Measurements from ENCODE around the gene SRCIN1.

SRCIN1 gene

DNA sequence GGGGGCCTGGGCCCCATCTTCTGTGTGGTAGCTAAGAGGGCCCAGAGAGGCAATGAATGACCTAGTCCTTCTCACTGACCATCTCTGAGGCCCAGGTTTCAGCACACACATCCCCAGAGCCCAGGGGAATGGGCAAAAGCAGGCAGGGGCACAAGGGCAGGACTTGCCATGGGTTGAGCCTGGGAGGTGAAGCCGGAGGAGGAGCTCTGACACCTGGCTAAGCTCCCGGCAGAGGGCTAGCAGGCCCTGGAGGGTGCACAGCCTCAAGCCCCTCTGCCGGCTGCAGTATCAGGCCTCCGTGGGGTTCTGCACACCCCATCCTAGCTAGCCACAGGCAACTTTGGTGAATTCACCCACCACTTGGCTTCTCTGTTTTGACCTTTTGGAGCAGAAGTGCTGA lies 5.3 kb downstream of the SRCIN1 start:
- DNase-seq (ENCODE audit: low spot score): no peak

DNA sequence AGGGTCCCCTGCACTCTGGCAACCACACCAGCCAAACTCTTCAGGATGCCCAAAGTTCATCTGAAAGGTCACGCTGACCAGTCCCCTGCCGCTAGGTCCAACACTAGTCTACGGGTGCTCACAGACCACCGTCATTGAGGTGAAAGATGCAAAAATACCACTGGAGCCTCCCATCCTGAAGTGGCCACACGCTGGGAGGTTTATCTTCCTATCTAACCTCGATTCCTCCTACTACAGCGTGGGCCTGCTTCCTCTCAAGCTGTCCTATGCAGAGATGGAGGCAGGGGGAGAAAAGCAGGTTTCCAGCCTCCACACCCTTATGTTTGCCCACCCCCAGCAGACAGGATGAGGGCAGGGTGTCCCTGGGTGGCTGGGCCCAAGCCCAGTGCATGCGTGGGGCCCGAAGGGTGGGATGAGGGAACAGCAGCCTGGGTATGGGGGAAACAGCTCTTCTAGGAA lies 6.3 kb downstream of the SRCIN1 start:
- DNase-seq (ENCODE audit: low spot score): peak; percentile 67

DNA sequence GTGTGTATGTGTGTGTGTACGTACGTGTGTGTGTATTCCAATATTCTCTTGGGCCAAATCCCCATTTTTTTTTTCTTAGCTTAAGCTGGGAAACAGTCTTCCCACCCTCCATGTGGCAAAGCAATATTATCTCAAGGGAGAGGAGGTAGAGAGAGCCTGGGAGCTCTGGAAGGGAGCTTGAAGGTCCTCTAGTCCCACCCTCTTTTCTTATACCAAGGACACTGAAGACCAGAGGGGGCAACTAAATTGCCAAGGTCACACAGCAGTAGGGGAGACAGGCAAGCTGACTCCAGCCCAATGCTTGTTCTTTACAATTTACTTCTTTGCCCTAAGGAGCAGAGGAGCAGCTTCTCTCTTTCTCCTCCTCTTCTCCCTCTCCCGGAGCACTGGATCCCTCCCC lies 6.8 kb downstream of the SRCIN1 start:
- DNase-seq (ENCODE audit: low spot score): no peak

DNA sequence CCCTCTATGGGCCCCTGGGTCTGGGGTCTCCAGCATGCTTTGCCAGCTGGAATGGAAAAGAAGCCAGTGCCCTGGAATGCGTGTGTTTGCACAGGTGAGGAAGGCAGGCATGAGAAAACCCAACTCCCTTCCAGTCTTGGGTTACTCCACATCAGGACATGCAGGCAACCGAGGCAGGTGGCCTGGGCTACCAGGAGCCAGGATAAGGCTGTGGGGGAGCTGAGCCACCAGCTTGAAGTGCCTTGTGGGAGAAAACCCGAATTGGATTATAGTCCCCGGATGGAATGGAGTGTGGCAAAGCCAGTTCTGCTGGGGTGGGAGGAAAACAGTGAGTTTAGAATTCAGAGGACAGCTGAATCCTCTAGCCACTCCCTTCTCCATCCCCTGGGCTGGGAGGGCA lies 7.2 kb downstream of the SRCIN1 start:
- peak; percentile 95 for DNase-seq (ENCODE audit: low spot score)

DNA sequence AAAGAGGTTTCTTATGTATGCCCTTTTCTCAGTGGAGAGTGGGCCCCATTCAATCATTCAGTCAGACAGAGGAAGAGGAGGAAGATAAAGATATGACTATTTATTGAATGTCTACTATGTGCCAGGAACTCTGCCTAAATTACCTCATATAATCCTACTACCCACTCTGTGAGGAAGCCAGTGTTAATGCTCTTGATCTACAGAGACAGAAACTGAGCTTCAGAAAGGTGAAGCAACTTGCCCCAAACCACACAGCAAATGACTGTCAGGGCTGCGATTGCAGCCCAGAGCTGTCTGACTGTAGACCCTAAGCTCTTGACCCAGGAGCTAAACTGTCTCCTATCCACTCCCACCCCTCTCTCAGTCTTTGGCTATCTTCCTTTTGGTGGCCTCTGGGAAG lies 8.4 kb downstream of the SRCIN1 start:
- no peak for DNase-seq (ENCODE audit: low spot score)

DNA sequence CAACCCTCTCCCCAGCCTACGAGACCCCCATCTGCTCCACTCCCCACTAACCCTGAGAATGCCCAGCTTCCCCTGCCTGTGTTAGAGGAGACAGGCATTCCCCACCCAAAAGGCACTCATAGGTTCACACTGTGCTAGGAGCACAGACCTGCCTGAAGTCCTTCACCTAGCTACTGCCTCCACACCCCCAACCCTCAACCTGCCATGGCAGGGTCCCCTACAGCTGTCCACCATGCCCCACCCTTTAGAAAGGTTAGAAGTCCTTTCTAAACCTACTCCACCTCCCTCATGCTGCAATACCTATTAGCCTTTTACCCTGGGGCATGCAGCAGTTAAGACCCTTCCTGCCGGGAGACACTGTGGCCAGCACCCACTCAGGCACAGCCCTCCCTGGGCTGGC lies 9.1 kb downstream of the SRCIN1 start:
- DNase-seq (ENCODE audit: low spot score): no peak

DNA sequence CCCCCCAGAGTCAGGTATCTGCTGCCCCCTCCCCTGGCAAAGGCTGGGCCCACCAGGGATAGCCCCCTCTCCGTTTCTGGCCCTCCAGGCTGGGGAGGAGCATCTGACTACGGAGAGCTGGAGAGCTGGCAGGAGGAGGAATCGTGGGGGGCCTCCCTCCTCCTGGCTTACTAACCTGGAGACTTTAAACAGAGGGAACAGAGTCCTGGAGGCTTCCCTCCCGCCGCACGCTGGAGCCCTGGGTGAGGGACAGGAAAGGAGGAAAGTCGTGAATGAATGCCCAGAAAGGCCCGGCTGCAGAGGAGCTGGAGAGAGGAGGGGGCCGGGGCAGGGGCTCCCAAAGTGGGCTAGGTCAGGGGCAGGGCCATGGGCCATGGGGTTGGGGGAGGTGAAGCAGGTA lies 9.9 kb downstream of the SRCIN1 start:
- no peak for DNase-seq (ENCODE audit: low spot score)

DNA sequence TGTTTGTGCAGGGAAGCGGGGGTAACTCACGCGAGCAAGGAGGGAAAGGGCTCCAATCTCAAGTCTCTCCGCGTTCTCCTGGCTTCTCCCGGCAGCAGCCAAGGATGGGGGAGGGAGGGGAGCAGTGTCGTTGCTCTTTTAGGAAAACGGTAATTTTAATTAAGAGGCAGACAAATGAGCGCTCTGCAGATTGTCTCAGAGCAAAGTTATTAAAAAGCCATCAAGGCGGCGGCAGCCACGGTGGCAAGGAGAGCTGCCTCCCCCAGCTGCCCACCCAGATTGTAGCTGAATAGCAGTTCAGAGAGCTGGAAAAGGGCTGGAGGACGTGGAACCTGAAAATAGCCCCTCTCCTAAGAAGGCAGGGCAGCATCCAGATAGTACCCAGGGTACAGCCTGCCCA lies 11.6 kb downstream of the SRCIN1 start:
- DNase-seq (ENCODE audit: low spot score): no peak

DNA sequence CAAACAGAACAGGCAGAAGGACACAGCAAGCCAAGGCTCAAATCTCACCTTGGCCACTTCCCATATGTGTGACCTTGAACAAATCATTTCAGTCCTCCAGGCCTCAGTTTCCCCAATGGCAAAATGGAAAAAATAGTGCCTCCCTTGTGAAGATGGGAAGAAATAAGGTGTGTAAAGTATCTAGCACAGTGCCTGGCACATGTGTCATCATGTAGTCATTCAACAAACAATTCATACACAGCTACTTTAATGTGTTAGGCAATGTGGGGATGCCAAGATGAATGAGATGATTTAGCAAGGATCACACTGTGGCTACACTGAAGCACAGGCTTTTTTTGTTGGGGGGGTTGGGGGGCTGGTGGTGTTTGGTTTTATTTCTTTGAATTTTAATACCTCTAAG lies 13.3 kb downstream of the SRCIN1 start:
- no peak for DNase-seq (ENCODE audit: low spot score)

DNA sequence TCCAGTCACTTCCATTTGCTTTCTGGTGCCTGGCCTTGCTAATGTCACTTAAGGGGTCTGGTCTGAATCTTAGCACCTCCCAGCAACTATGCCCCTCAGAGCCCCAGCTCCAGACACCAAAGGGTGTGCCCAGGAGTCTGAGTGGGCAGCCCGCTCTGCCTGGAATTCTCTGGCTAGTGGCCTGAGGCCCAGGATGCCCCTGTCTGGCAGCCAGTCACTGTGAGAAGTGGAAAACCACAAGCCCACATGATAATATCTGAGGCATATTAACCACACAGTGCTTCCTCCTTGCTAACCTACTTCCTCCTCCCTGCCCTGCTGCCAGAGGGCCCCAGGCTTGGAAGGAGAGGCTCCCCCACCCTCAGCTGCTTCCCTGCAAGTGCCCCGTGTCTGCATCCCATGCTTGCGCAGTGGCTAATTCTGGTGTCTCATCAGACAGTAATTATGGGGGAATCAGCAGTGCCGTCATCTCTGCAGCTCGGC lies 14.0 kb downstream of the SRCIN1 start:
- DNase-seq (ENCODE audit: low spot score): no peak

DNA sequence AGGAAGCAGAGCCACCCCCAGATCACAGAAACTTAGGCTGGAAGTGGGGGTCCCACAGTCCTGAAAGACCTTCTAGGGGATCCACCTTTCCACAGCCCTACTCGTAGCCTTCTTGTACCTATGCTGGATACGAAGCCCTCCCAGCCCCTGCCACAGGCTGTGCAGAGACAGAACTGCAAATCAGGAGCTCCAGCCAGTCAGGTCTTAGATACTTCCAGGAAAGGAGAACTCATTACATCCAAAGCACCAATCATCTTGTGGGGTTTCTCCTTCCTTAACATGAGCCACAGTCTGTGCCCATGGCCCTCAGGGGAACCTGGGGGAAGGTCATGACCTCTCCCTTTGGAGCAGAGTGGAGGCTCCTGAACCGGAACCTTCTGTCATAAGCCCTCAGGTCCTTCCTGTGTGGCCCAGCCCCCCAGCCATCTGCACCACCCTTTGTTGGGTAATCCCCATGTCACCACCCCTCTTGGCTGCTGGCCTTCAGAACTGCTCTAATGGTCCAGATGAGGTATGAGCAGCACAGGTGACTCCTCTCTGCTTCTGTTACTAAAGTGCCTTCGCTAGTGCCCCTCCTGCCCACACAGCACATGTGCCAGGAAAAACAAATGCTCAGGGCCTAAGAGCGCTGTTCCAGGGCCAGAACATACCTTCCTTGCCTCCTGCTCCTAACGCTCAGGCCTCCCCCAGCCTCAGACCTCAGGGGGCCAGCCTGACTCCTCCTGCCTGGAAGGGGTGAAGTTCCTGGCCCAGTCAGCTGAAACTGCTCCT lies 14.6 kb downstream of the SRCIN1 start:
- no peak for DNase-seq (ENCODE audit: low spot score)

DNA sequence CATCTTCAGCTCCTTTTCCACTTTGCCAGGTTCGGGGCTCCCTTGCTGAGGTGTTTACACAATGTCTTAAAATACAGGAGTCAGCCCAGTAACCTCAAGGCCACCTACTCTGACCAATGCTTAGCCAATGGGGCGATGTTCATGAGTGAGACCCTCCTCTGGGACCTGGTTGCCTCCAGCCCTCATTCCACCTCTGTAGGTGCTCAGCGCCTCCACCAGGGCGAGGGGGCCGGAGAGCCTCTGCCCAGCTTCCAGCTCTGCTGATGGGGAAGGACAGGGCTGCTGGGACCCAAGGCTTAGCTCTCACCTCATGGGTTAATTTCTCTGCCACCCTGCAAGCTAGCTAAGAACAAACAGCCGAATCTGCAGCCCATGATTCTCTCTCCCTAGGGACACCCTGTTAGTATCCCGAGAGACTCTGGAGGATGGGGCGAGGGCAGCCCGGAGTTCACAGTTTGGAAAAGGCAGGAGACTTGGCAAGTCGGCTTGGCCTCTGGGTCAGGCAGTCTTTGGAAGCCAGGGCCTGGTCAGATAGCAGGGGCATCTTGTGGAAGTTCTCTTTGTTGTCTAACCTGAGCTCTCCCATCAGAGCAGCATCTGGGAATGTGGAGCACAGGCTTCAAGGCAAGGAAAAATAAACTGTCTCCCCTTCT lies 16.2 kb downstream of the SRCIN1 start:
- no peak for DNase-seq (ENCODE audit: low spot score)

DNA sequence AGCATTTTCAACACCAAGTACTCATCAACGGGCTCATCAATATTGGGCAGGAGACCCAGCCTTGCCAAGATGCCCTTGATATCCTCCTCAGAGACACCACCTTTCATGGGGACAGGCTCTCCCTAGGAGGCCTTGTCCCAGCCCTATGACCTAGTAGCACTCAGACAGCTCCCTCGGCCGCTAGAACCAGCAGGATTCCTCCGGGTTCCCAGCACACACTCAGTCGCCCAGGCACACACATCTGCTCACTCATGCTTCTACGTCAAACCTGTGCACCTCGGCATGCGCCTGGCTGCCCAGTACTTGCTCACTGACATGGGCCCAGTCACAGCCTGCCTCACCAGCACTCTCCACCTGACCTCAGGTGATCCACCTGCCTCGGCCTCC lies 17.0 kb downstream of the SRCIN1 start:
- no peak for DNase-seq (ENCODE audit: low spot score)

DNA sequence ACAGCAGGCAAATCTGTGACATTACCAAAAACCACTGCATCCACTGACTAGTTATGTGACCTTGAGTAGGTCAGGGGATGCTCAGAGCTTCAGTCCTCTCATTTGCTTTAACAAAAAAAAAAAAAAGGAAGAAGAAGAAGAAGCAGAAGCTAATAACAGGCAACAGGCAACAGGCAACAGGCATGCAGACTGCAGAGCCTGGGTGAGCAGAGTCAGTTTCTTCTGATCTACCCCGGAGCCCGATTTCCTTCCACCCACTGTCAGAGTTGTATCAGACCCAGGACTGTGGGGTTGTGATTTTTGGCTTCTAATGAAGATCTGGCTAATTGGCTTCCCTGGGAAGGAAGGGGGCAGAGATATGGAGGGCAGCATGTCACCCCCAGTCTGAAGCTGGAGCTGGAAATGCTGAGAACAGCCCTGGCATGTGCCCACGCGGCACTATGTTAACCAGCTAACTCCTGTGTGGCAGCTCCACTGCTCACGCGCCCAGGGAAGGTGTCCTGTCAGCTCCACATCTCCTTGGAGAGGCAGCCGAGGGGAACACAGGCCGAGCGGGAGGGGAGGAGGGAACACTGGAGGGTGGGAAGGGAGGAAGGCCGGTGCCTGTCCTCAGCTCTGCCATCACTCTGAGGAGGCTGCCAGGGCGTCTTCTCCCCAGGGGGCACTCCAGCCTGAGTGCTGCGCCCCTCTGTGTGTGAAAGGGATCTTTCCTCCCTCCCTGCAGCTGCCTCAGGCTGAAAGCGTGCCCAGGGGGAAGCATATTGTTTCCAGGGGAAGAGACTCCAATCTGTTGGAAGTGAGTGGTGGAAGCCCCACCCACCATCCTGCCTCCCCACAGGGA lies 17.6 kb downstream of the SRCIN1 start:
- no peak for DNase-seq (ENCODE audit: low spot score)

DNA sequence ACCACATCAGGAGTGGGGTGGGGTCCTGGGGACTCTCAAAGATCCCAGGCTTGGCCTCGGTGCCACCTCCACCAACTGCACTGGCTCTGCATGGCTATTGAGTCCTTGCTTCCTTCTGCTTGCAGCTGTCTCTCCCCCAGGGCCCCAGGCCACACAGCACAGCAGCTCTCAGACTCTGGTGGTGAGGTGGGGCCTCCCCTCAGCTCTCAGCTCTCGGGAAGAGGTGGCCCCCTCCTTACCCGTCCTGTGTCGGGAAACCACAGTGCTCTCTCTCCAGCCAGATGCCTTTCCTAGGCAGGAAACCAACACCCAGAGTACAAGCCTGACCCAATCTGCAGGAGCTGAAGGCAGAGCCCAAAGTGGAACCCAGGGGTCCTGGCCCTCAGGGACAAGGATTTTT lies 18.5 kb downstream of the SRCIN1 start:
- no peak for DNase-seq (ENCODE audit: low spot score)

DNA sequence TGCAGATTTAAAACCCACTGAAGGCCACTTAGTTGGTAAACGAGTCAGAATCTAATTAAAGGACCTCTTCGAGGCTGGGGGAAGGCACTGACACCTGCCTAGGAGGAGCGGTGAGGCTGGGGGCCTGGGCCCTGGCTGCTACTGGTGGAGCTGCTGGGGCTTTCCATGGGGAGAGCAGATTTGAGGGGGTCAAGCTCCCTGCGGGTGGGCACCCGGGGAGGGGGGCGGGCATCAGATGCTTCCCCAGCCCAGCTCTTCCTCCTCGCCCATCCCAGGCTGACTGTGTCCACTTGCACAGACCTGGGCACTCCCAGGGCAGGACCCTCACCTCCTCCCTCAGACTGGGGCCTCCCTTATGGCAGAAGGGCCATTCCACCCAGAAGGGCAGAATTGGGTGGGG lies 19.0 kb downstream of the SRCIN1 start:
- no peak for DNase-seq (ENCODE audit: low spot score)

DNA sequence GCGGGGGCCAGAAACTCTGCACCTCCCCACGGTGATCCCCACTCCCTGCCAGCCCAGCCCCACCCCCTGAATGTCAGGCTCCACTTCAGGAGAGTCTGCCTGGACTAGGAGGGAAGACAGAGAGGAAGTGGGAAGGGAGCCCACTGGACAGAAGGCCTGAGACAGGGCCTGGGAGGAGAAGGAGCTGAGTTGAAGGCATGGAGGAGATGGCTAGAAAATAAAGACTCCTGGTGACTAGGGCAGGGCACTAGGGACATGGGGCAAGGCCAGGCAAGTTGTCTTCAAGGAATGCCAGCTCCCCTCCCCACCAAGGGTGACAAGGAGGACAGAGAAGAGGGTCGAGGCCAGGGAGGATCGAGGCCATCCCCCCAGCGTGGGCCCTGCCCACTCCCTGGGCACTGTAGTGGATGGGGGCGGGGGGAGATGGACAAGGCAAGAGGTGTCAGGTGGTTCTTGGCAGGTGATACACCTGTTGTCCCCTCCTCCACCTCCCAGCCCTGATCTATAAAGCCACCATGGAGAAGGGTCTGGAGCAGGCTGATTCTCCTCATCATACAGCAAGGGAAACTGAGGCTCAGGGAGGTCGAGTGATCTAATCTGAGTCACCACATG lies 19.7 kb downstream of the SRCIN1 start:
- DNase-seq (ENCODE audit: low spot score): no peak

DNA sequence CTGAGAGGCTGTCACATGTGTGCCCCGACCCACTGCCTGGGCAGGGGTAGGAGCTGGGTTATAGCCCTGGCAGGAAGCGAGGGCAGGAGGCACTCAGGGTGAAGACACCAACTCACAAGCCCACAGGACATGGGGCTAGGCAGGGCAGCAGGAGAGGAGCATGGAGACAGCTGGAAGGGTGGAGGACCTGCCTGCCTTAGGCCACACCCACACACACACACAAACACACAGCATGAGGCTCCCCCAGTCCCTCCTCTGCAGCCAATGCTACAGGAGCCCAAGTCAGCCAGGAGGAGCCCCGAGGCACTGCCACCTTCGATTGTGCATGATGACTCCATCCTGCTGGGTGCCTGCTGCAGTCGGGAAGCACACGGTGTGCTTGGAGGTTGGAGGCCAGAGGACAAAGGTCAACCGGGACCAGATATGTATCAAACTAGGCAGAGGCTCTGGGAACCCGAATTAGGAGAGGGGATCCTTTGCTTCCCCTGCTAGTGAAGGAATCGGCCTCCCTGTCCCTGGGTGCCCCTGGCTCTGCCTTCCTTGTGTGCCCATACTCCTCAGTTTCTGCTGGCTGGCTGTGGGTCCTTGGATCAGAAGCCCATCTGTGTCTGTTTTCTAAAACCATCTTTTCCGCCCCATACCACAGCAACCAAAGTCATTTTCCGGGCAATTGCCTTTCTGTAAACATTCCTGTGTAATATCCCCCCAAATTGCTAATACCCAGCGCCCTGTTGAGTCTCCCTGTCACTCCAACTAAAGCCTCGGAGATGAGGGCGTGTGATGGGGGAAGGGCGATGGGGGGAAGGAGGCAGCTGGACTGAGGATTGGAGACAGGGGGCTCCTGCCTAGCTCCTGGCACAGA lies 20.5 kb downstream of the SRCIN1 start:
- no peak for DNase-seq (ENCODE audit: low spot score)

DNA sequence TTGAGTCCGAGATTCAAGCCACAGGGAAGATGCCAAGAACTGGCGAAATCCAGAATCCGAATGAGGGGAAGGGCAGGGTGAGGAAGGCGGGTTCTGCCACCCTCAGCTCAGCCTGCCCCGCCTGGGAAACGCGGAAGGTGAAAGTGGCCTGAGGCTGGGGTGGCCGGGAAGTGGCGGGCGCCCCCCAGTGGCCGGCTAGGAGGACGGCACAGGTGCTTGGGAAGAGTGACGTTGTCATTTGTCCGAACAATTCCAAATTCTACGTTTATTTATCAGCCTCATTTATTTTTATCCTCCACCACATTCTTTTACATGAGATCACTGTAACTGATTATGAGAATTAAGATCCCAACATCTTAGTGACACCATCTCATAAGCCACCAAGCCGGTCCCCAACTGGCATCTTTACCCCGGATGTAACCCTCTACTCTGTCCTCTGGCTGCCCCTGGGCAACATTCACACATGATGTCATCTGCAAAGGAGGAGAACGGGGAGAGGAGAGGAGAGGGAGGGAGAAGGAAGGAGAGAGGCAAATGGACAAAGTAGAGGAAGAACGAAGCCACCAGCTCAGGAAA lies 21.3 kb downstream of the SRCIN1 start:
- no peak for DNase-seq (ENCODE audit: low spot score)

DNA sequence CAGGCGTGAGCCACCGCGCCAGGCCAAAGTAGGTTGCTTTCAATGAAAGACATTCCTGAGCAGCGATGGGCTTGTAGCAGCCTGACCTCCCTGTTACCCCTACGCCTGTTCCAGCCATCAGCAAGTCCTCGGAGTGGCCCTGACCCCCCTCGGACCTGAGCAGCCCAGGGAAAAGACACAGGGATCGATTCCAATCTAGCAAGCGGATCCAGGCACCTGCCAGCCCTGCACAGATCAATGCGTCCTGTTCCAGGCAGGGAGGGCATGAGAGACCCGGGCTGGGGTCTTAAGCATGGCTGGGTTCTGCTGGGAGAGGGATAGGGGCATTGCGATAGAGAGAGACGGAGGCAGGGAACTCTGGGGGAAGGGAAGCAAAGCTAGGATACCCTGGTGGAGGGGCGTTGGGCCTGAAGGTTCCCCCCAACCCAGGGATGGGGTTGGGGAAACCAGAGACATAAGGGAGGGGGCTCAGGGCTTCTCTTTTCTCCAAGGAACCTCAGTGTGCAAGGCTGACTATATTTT lies 21.9 kb downstream of the SRCIN1 start:
- DNase-seq (ENCODE audit: low spot score): no peak

All from SK-N-DZ (cell line).